Lung microvascular endothelial cell (primary cell): ENCODE measurements around the gene KCNG3. TPM values are rescaled to one million over a fixed set of nuclear protein-coding genes. Genes with fewer than 3 reads are reported as not detected.

Source experiments
- DNase-seq, 2 donors: peaks; one replicate each; pipeline versions ENCODE4 v3.0.0 to v3.0.0-alpha.2; 2010; ENCODE audit warnings: low read depth in 2 of 2
- total RNA-seq: library from RNA; depleted of rRNA; stranded (reverse); fragments of >200 nt; gene quantifications from 2 replicates; pipeline ENCODE4 v1.2.1, GENCODE V29; 2014

Gene KCNG3
- total RNA-seq, 1 donor from 2014 or later = not detected

GRCh38 chr2:42486145-42486906 is 7.5 kb downstream of the KCNG3 start:
- no peak for DNase-seq

- DNase-seq = no peak
These were observed 13.4 kb downstream of the KCNG3 start for GRCh38 chr2:42480402-42480801.

DNA sequence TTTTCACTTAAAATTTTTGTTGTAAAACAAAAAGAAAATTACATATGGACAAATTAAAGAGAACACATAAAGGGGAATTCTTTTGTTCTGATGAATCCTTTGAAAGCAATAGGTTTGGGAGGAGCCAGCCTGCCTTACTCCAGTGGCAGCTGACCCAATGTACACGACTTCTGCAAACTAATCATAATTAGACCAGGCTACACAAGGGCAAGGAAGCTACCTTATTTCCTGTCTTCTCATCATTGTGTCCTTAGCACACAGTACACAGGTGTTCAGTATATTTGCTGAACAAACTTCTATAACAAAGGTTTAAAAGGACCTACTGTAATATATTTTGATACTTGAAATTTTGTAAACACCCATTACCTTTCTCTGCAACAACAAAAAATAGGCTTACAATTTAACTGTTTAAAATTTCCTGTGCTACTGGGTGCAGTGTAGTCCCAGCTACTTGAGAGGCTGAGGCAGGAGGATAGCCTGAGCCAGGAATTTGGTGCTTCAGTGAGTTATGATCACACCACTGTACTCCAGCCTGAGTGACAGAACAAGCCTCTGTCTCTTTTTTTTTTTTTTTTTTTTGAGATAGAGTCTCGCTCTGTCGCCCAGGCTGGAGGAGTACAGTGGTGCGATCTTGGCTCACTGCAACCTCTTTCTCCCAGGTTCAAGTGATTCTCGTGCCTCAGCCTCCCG is 18.9 kb downstream of the KCNG3 start:
- DNase-seq = no peak

- DNase-seq = no peak
These were observed 23.1 kb downstream of the KCNG3 start for GRCh38 chr2:42470706-42471105.

- no peak for DNase-seq
These were observed 29.2 kb downstream of the KCNG3 start for GRCh38 chr2:42464631-42465030.

DNA sequence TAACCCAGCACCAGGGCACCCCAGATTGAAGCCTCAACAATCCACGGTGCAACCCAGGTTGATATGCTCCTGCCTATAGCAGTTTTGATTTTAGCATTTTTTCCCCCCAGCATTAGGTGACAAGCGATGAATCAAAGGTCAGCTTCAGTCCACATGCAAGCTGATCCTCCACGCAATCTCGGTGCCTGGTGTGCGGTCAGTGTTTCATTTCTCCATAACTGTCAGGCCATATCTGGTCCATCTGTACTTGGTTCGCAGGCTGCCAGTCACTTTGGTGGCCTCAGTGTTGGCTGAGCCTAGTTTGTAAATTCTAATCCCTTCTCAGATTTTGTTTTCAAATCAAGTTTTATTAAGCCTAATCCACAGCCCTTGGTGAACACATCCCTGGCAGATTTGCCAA is 30.2 kb downstream of the KCNG3 start:
- no peak for DNase-seq

- no peak for DNase-seq
These were observed 34.5 kb downstream of the KCNG3 start for GRCh38 chr2:42459296-42459695.

DNA sequence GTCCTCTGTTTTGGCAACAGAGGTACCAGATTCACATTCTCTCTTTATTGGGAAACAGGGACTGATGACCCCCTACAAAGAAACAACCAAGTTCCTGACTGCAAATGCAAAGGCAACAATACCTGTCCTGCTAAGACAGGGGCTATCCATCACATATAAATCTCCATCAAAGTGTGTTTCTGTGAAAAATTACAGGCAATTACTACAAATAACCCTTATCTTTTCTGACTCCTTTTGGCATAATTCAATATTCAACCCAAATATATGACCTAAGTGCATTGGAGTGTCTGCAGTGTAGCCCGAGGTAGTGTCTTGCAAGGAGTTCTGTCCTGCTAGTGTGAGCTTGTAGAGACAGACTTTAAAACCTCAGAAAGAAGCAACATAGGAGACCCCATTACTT is 35.4 kb downstream of the KCNG3 start:
- no peak for DNase-seq

- DNase-seq = no peak
These were observed 36.8 kb downstream of the KCNG3 start for GRCh38 chr2:42457011-42457410.

GRCh38 chr2:42456126-42456839 is 37.5 kb downstream of the KCNG3 start:
- DNase-seq = no peak

DNA sequence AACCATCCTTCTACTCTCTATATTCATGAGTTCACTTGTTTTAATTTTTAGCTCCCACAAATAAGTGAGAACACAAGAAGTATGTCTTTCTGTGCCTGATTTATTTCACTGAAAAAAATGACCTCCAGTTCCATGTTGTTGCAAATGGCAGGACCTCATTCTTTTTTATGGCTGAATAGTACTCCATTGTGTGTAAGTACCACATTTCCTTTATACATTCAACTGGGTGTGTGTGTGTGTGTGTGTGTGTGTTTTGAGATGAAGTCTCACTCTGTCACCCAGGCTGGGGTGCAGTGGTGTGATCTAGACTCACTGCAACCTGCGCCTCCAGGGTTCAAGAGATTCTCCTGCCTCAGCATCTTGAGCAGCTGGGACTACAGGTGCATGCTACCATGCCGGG is 41.2 kb downstream of the KCNG3 start:
- no peak for DNase-seq

GRCh38 chr2:42450136-42450535 is 43.6 kb downstream of the KCNG3 start:
- DNase-seq = no peak

DNA sequence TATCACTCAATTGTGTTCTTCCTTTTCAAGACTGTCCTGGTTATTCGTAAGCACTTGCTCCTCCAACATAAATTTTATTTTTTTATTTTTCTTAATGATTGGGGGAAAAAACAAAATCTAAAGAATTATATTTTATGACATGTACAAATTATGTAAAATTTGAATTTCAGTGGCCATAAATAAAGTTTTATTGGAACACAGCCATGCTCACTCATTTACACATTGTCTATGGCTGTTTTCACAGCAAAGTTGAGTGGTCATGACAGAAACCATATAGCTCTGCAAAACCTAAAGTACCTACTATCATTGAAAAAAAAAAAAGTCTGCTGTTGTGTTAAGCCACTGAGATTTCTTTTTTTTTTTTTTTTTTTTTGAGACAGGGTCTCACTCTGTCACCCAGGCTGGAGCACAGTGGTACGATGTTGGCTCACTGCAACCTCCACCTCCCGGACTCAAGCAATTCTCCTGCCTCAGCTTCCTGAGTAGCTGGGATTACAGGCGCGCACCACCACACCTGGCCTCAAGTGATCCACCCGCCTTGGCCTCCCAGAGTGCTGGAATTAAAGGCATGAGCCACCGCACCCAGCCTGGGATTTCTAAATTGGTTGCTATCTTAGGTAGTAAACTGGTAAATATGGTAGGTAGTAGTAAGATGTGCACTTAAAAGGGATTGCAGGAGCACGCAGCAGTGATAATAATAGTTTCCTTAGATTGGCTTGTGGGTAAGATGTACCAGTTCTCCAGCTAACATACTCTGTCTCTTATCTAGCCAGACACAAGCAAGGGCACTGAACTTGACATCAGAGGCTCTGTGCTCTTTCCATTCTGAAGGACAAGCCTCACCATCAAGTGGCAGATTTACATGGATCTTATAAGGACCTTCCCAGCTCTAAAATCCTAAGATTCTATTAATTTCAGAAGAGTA is 44.4 kb downstream of the KCNG3 start:
- DNase-seq = no peak

DNA sequence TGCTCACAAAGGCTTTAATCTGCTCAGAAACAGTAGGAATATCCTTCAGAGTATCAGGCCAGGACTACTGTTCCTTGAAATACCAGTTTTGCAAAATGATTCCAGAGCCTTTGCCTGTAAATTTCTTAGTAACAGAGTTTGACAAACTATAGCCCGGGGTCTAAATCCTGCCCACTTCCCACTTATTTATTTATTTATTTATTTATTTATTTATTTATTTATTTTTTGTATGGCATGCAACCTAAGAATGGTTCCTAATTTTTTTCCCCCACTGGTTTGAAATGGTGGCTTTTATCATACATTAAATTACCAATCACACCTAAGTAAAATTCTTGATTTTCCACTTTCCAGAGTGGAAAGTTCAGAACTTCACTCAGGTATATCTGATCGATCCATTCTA is 45.6 kb downstream of the KCNG3 start:
- DNase-seq = no peak

DNA sequence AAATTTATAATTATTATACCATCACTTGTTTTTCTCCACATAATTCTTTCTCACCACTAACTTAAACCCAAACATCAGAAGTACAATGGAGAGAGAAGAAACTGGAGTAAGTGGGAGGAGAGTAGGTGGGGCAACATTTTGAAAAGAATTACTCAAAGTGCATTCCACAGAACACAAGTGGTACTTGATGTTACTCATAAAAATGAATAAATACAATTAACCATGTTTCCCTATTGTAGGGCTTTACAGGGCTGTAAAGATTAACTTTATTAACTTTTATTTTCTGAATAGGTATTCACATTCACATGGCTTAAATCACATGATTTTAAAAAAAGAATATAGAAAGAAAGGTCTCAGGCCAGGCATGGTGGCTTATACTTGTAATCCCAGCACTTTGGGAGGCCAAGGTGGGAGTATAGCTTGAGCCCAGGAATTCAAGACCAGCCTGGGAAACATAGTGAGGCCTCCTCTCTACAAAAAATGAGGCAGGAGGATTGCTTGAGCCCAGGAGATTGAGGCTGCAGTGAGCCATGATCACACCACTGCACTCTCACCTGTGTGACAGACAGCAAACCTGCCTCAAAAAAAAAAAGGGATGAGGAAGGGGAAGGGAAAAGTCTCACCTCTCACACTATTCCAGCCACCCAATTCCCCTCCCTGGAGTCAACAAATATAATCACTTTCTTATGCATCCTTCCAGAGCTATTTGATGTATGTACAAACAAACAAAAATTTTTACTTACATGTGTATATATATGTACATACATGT is 47.1 kb downstream of the KCNG3 start:
- DNase-seq = no peak

GRCh38 chr2:42443718-42444399 is 49.9 kb downstream of the KCNG3 start:
- DNase-seq = no peak

DNA sequence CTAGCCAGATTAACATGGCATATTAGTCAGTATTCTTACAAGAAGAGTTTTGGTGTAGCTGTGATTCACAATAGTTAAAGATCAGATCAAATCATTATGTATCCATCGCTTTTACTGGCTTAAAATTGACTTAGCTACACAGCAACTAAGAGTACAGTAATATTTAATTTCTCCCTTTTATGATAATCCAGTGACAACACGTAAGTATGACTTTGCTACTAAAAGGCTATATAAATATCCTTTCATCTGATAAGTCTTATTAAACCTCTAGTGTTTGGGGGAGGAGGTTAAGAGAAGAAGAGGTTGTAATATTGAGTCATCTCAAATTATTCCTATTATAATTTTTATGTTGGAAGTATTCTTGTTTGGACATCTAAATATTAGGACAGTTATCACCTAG is 51.0 kb downstream of the KCNG3 start:
- DNase-seq = no peak

- no peak for DNase-seq
These were observed 55.1 kb downstream of the KCNG3 start for GRCh38 chr2:42438685-42439084.

DNA sequence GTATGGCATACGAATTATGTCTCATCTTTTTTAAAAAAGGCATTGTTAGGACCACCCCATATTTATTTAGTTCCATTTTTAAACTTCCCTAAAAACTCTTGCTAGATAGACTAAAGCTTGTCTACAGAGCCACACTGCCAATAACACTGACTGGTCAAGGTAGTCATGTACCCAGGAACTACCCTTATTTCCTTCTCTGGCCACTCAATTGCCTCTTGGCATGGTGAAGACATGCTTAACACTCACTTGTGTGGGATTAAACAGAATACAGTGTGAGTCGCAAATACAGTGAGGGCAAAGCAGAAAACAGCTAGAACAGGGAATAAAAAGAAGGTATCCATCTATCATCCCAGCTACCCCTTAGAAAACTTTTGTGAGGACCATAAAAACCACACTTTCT is 57.4 kb downstream of the KCNG3 start:
- no peak for DNase-seq

DNA sequence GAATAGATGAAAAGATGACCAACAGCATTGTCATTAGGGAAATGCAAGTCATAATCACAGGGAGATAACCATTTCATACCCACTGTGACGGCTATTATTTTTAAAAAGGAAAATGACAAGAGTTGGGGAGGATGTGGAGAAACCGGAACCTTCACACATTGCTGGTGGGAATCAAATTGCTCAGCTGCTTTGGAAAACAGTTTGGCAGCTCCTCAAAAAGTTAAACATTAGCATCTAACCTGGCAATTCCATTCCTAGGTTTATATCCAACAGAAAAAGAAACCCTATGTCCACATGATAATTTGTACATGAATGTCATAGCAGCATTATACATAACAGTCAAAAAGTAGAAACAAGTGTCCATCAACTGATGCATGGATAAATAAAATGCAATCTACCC is 58.2 kb downstream of the KCNG3 start:
- peak in 1 of 2 donors; percentile 3 for DNase-seq
